ENCODE measurements around the gene OR7C1.

DNA sequence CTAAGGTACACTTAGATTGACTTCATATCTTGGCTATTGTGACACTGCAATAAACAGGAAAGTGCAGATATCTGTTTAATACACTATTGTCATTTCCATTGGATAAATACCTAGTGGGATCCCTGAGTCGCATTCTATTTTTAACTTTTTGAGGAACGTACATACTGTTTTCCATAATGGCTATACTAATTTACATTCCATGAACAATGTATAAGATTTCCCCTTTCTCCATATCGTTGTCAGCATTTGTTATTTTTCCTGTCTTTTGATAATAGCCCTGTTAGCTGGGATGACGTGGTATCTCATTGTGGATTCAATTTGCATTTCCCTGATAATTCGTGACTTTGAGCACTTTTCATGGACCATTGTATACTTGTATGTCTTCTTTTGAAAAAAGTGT, 33.5 kb upstream of the OR7C1 start:
- no peak for TF ChIP-seq POLR2A (IDR thresholded peaks at IDR 0.05)
- TF ChIP-seq, protein P1, sequence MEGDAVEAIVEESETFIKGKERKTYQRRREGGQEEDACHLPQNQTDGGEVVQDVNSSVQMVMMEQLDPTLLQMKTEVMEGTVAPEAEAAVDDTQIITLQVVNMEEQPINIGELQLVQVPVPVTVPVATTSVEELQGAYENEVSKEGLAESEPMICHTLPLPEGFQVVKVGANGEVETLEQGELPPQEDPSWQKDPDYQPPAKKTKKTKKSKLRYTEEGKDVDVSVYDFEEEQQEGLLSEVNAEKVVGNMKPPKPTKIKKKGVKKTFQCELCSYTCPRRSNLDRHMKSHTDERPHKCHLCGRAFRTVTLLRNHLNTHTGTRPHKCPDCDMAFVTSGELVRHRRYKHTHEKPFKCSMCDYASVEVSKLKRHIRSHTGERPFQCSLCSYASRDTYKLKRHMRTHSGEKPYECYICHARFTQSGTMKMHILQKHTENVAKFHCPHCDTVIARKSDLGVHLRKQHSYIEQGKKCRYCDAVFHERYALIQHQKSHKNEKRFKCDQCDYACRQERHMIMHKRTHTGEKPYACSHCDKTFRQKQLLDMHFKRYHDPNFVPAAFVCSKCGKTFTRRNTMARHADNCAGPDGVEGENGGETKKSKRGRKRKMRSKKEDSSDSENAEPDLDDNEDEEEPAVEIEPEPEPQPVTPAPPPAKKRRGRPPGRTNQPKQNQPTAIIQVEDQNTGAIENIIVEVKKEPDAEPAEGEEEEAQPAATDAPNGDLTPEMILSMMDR (IDR thresholded peaks at IDR 0.05): no peak

Data from testis (tissue), 2 donors.